Mesodermal cell (in vitro differentiated cells): ENCODE data around the gene ASB3.

Source experiments
- H3K27ac ChIP-seq: 2 replicates; pipeline ENCODE4 v1.7.0; 2013; ENCODE audit warnings: mild to moderate bottlenecking, low read depth, low read length, moderate library complexity; ENCODE audit not compliant: severe bottlenecking
- H3K36me3 ChIP-seq: 2 replicates; pipeline ENCODE4 v1.7.1; 2013; ENCODE audit warnings: mild to moderate bottlenecking, low read length, moderate library complexity; ENCODE audit not compliant: control insufficient read depth, insufficient read depth
- H3K4me1 ChIP-seq: one replicate; pipeline ENCODE4 v1.7.1; 2013; ENCODE audit warnings: mild to moderate bottlenecking, low read length; ENCODE audit not compliant: insufficient read depth, control insufficient read depth, poor library complexity, severe bottlenecking
- H3K4me3 ChIP-seq: 2 replicates; pipeline ENCODE4 v1.7.0; 2013; ENCODE audit warnings: low read length, control low read depth, mild to moderate bottlenecking; ENCODE audit not compliant: insufficient read depth, poor library complexity, severe bottlenecking; ENCODE audit errors: extremely low read depth
- H3K9me3 ChIP-seq: 2 replicates; pipeline ENCODE4 v1.7.1; 2013; ENCODE audit warnings: mild to moderate bottlenecking, low read length, moderate library complexity; ENCODE audit not compliant: control insufficient read depth
- WGBS, 2 experiments: methylation state at CpG; one replicate each; pipeline ENCODE4 v1.1.5; 2013; ENCODE audit warnings: missing lambda C conversion rate in 2 of 2; ENCODE audit not compliant: insufficient coverage in 2 of 2; 5-methylcytosine and 5-hydroxymethylcytosine counted together

The ASB3 gene

GRCh38 chr2:53820711-53821110 is 34.0 kb upstream of the ASB3 start:
- H3K36me3 ChIP-seq: peaks cover 35% of the 10 kb centered on the region
- 89 to 94% methylated on average over 2 to 3 of the region's 4 CpGs for WGBS, 2 experiments
- H3K27ac ChIP-seq: no peak overlapping the region
- H3K9me3 ChIP-seq: no peaks in the 10 kb centered on the region
- no peak overlapping the region for H3K4me3 ChIP-seq
- H3K4me1 ChIP-seq: no peaks in the 10 kb centered on the region

GRCh38 chr2:53820048-53820447 is 33.3 kb upstream of the ASB3 start:
- 89 to 97% methylated on average over 4 to 5 of the region's 9 CpGs for WGBS, 2 experiments
- Histone ChIP-seq H3K9me3 (no peaks in the 10 kb centered on the region), H3K4me1 (no peaks in the 10 kb centered on the region), H3K4me3 (no peak overlapping the region), H3K36me3 (peaks cover 40% of the 10 kb centered on the region), H3K27ac (no peak overlapping the region)

GRCh38 chr2:53819634-53820033 is 32.9 kb upstream of the ASB3 start:
- H3K4me1 ChIP-seq: no peaks in the 10 kb centered on the region
- peaks cover 44% of the 10 kb centered on the region for H3K36me3 ChIP-seq
- no peaks in the 10 kb centered on the region for H3K9me3 ChIP-seq
- no peak overlapping the region for H3K4me3 ChIP-seq
- no peak overlapping the region for H3K27ac ChIP-seq
- WGBS, 2 experiments: 83% methylated on average over 1 of the region's 4 CpGs

- no peak overlapping the region for H3K4me3 ChIP-seq
- WGBS, 2 experiments: 92 to 100% methylated on average over 3 of the region's 3 CpGs
- no peak overlapping the region for H3K27ac ChIP-seq
- no peaks in the 10 kb centered on the region for H3K9me3 ChIP-seq
- no peaks in the 10 kb centered on the region for H3K4me1 ChIP-seq
- H3K36me3 ChIP-seq: peaks cover 46% of the 10 kb centered on the region
Measured at GRCh38 chr2:53818854-53819435, 32.2 kb upstream of the ASB3 start.

GRCh38 chr2:53813151-53813550 is 26.4 kb upstream of the ASB3 start:
- Histone ChIP-seq H3K9me3 (no peaks in the 10 kb centered on the region), H3K27ac (no peak overlapping the region), H3K36me3 (peaks cover 71% of the 10 kb centered on the region), H3K4me3 (no peak overlapping the region), H3K4me1 (no peaks in the 10 kb centered on the region)

- Histone ChIP-seq H3K4me3 (no peak overlapping the region), H3K27ac (no peak overlapping the region), H3K36me3 (peaks cover 76% of the 10 kb centered on the region), H3K4me1 (no peaks in the 10 kb centered on the region), H3K9me3 (no peaks in the 10 kb centered on the region)
- 83% methylated on average over 1 of the region's 3 CpGs; no CpG with 5 or more reads in 1 of the 2 experiments for WGBS, 2 experiments
Measured at GRCh38 chr2:53811601-53812000, 24.8 kb upstream of the ASB3 start.

- Histone ChIP-seq H3K36me3 (peaks cover 55% of the 10 kb centered on the region), H3K9me3 (no peaks in the 10 kb centered on the region), H3K4me3 (no peak overlapping the region), H3K27ac (no peak overlapping the region), H3K4me1 (no peaks in the 10 kb centered on the region)
- WGBS, 2 experiments: 83 to 85% methylated on average over 6 of the region's 7 CpGs
Measured at GRCh38 chr2:53802617-53803151, 15.9 kb upstream of the ASB3 start.

GRCh38 chr2:53801547-53801946 is 14.8 kb upstream of the ASB3 start:
- no peaks in the 10 kb centered on the region for H3K9me3 ChIP-seq
- no peaks in the 10 kb centered on the region for H3K4me1 ChIP-seq
- no peak overlapping the region for H3K27ac ChIP-seq
- H3K4me3 ChIP-seq: no peak overlapping the region
- H3K36me3 ChIP-seq: peaks cover 54% of the 10 kb centered on the region

GRCh38 chr2:53793821-53794220 is 7.1 kb upstream of the ASB3 start:
- H3K4me3 ChIP-seq: no peak overlapping the region
- no peaks in the 10 kb centered on the region for H3K9me3 ChIP-seq
- WGBS, 2 experiments: 100% methylated on average over 1 of the region's 3 CpGs; no CpG with 5 or more reads in 1 of the 2 experiments
- peaks cover 35% of the 10 kb centered on the region for H3K36me3 ChIP-seq
- no peaks in the 10 kb centered on the region for H3K4me1 ChIP-seq
- no peak overlapping the region for H3K27ac ChIP-seq

GRCh38 chr2:53793261-53793660 is 6.5 kb upstream of the ASB3 start:
- Histone ChIP-seq H3K4me1 (no peaks in the 10 kb centered on the region), H3K27ac (no peak overlapping the region), H3K4me3 (no peak overlapping the region), H3K36me3 (peaks cover 35% of the 10 kb centered on the region), H3K9me3 (no peaks in the 10 kb centered on the region)
- no CpG with 5 or more reads among the region's 3 CpGs for WGBS, 2 experiments

GRCh38 chr2:53787614-53788289 is 999 bp upstream of the ASB3 start:
- peak overlapping the region; percentile 76 for H3K4me3 ChIP-seq
- H3K9me3 ChIP-seq: no peaks in the 10 kb centered on the region
- 8 to 10% methylated on average over 6 to 11 of the region's 17 CpGs for WGBS, 2 experiments
- H3K4me1 ChIP-seq: peaks cover 10% of the 10 kb centered on the region
- H3K36me3 ChIP-seq: peaks cover 12% of the 10 kb centered on the region
- peak overlapping the region; percentile 88 for H3K27ac ChIP-seq
